ENCODE data around the gene TYK2. TPM values are rescaled to one million over a fixed set of nuclear protein-coding genes. Genes with fewer than 3 reads are reported as not detected.

TYK2 gene
- total RNA-seq, 1 donor from 2014 or later = 103 TPM

- DNase-seq (ENCODE audit: low read depth) = no peak
- TF ChIP-seq CTCF (conservative IDR thresholded peaks at IDR 0.05; ENCODE audit: low read depth, low read length) = no peak
- no peak overlapping the region for H3K4me3 ChIP-seq (ENCODE audit: low read depth, low read length)
Measured at GRCh38 chr19:10421240-10422045, 41.1 kb upstream of the TYK2 start.

- no peak for DNase-seq (ENCODE audit: low read depth)
- peak; percentile 48 for TF ChIP-seq CTCF (conservative IDR thresholded peaks at IDR 0.05; ENCODE audit: low read depth, low read length)
- H3K4me3 ChIP-seq (ENCODE audit: low read depth, low read length) = peak within 1 kb of the TSS; percentile 33
Measured at GRCh38 chr19:10420444-10421239, 40.3 kb upstream of the TYK2 start, which contains the start of gene PDE4A. Gene PDE4A (plus strand): TSS chr19:10420538. CDS start chr19:10420765, 227 bp downstream.

GRCh38 chr19:10419646-10420443 lies 39.5 kb upstream of the TYK2 start:
- H3K4me3 ChIP-seq (ENCODE audit: low read depth, low read length) = peak overlapping the region; percentile 33
- no peak for DNase-seq (ENCODE audit: low read depth)
- TF ChIP-seq CTCF (conservative IDR thresholded peaks at IDR 0.05; ENCODE audit: low read depth, low read length) = no peak

- no peak for DNase-seq (ENCODE audit: low read depth)
- H3K4me3 ChIP-seq (ENCODE audit: low read depth, low read length) = no peak overlapping the region
Measured at GRCh38 chr19:10419200-10419645, 38.9 kb upstream of the TYK2 start.

GRCh38 chr19:10418485-10419199 lies 38.3 kb upstream of the TYK2 start:
- DNase-seq (ENCODE audit: low read depth) = no peak
- no peak overlapping the region for H3K4me3 ChIP-seq (ENCODE audit: low read depth, low read length)
- TF ChIP-seq CTCF (conservative IDR thresholded peaks at IDR 0.05; ENCODE audit: low read depth, low read length) = no peak

More at GRCh38 chr19:10419200-10419645, 38.9 kb upstream of the TYK2 start:
- no peak for TF ChIP-seq CTCF (conservative IDR thresholded peaks at IDR 0.05; ENCODE audit: low read depth, low read length)

GRCh38 chr19:10418235-10418484 lies 37.8 kb upstream of the TYK2 start:
- DNase-seq (ENCODE audit: low read depth) = no peak
- no peak overlapping the region for H3K4me3 ChIP-seq (ENCODE audit: low read depth, low read length)
- TF ChIP-seq CTCF (conservative IDR thresholded peaks at IDR 0.05; ENCODE audit: low read depth, low read length) = no peak

Data from epithelial cell of proximal tubule (primary cell).